GM18873 (cell line): ENCODE measurements around the gene SLC4A8.

ENCODE experiments used
- ATAC-seq: cut with Tn5 transposase; IDR thresholded peaks from one replicate; pipeline ENCODE4 v1.9.1; 2021; ENCODE audit warnings: mild to moderate bottlenecking, moderate library complexity, moderate number of reproducible peaks; ENCODE audit not compliant: unreplicated experiment, low FRiP score

The SLC4A8 gene

GRCh38 chr12:51393676-51394545, 30.7 kb upstream of the SLC4A8 start:
- ATAC-seq, result no peak

GRCh38 chr12:51395283-51396230, 29.1 kb upstream of the SLC4A8 start:
- no peak for ATAC-seq

GRCh38 chr12:51397670-51398069, 27.0 kb upstream of the SLC4A8 start:
- ATAC-seq, result no peak

DNA sequence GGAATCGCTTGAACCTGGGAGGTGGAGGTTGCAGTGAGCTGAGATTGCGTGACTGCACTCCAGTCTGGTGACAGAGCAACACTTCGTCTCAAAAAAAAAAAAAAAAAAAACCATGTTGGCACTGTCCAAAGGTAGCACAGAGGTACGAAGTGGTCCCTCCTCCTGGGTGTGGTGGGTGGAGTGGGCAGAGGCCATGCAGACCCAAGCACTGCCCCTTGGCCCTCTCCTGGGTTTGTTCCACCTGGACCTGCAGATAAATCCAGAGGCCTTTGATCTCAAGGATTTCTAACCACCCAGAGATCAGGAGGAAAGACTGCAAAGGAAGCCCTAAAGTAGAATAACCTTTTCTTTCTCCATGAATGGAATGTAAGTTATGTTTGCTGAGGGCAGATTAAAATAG, 24.7 kb upstream of the SLC4A8 start:
- ATAC-seq, result no peak

- no peak for ATAC-seq
Measured at GRCh38 chr12:51401020-51401419, 23.6 kb upstream of the SLC4A8 start.

DNA sequence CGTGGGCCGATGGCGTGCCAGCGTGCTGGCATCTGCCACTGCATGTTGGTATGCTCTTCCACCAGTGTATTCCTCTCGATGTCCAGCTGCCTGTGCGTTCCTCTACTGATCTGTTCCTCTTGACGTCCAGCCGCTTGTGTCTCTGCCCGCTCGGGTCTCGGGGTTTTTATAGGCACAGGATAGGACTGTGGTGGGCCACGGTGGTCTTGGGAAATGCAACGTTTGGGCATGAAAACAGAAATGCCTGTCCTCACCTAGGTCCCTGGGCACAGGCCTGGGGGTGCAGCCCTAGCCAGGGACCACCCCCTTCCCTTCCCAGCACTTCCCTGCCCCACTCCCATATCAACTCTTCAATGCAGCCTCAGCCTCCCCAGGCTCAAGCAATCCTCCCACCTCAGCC, 23.1 kb upstream of the SLC4A8 start:
- ATAC-seq, result no peak

DNA sequence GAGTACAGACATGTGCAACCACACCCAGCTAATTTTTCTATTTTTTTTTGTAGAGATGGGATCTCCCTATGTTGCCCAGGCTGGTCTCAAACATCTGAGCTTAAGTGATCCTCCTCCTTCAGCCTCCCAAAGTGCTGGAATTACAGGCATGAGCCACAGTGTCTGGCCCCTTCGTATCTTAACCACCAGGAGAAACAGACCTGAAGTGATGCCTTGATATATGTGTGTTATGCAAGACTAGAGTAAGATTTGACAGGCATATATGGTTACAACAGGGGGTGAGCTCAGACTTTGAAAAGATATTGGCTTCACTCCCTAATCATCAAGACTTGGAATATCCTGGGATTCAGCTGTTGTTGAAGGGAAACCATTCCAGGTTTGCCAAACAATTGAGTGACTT, 22.7 kb upstream of the SLC4A8 start:
- ATAC-seq, result no peak

- ATAC-seq, result no peak
Measured at GRCh38 chr12:51403159-51403558, 21.5 kb upstream of the SLC4A8 start.

- no peak for ATAC-seq
Measured at GRCh38 chr12:51403681-51404136, 20.9 kb upstream of the SLC4A8 start.

DNA sequence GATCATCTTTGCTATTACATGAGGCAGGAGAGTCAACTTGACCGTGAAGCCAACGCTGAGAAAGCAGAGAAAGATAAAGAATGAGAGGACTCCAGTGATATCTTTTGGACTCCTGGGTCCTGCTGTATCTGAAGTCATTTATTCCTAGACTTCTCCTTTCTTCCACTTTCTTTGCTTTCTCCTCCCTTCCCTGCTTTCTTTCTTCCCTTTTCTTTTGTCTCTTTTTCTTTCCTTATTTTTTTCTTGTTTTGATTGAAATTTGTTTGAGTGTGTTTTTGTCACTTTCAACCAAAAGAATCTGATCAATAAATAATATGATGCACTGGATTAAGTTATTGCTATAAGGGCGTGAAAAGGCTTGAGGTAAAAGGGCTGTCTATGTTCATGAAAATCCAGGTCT, 20.0 kb upstream of the SLC4A8 start:
- ATAC-seq, result no peak

GRCh38 chr12:51405801-51406207, 18.8 kb upstream of the SLC4A8 start:
- ATAC-seq, result no peak

DNA sequence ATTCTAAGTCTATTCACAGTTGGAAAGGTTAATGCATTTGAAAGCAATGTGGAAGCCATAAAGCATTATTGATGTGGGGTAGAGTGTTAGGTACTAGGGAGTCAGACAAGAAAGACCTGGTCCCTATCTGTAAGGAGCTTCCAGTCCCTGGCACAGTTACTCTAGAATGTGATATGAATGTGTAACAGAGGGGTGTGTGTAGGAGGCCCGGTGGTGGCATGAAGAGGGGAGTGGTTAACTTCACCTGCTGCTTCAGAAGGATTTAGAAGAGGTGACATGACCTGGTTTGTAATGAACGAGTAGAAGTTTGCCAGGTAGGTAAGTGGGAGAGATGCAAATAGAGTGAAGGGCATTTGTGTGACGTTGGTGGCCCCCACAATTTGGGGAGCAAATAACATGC, 18.3 kb upstream of the SLC4A8 start:
- no peak for ATAC-seq

GRCh38 chr12:51406859-51407258, 17.8 kb upstream of the SLC4A8 start:
- no peak for ATAC-seq

DNA sequence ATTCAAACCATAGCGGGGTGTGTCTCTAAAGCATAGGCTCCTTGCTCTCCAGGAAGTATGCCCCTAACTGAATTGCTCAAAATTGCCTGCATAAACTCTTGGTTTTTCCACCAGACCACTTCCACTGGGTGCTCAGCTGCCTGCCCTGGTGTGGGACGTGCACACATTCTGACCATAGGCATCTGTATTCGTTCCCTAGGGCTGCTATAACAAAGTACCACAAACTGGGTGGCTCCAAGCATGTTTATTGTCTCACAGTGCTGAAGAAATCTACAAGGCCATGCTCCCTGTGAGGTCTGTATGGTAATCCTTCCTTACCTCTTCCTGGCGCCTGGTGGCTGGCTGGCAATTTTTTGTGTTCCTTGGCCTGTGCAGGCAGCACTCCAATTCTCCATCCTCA, 17.0 kb upstream of the SLC4A8 start:
- ATAC-seq, result no peak

- no peak for ATAC-seq
Measured at GRCh38 chr12:51409846-51410245, 14.8 kb upstream of the SLC4A8 start.

DNA sequence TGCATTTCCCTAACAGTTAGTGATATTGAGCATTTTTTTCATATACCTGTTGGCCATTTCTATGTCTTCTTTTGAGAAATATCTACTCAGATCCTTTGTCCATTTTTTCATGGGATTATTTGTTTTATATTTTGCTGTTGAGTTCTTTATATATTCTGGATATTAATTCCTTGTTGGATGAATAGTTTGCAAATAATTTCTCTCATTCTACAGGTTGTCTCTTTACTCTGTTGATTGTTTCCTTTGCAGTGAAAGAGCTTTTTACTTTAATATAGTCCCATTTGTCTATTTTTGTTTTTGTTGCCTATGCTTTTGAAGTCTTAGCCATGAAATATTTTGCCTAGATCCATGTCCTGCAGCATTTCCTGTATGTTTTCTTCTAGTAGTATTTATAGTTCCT, 11.5 kb upstream of the SLC4A8 start:
- ATAC-seq, result no peak

- ATAC-seq, result no peak
Measured at GRCh38 chr12:51413791-51414190, 10.8 kb upstream of the SLC4A8 start.

DNA sequence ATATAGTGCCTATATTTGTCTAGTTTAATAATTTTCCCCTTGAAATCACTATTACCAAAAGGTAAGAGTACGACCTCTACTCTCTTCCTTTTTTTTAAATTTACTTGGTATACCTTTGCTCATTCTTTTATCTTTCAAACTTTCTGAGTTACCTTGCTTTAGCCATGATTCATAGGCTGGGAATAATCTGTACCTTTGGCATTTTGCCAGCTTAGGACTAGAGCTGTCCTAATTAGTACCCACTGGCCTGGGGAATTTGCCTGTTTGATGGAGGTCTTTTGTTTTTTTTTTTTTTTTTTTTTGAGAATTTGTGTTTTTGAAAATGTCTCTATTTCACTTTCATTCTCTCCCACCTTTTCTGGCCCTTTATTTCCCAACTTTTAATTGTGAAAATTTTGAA, 8.7 kb upstream of the SLC4A8 start:
- ATAC-seq, result no peak

DNA sequence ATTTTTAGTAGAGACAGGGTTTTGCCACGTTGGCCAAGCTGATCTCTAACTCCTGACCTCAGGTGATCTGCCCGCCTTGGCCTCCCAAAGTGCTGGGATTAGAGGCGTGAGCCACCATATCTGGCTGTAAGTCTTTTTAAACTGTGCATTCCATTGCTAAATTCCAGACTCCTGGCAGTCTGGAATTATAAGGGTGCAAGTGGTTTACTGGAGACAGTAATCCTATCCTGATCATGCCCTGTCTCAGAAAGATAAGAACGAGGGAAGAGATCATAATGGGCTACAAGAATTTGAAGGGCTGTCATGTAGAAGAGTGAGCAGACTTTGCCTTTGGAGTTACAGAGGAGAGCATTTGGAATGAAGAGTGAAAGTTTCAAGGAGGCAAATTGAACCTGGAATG, 6.8 kb upstream of the SLC4A8 start:
- no peak for ATAC-seq

- no peak for ATAC-seq
Measured at GRCh38 chr12:51419425-51420193, 5.0 kb upstream of the SLC4A8 start.
